ENCODE measurements around the gene SHISA7.

DNA sequence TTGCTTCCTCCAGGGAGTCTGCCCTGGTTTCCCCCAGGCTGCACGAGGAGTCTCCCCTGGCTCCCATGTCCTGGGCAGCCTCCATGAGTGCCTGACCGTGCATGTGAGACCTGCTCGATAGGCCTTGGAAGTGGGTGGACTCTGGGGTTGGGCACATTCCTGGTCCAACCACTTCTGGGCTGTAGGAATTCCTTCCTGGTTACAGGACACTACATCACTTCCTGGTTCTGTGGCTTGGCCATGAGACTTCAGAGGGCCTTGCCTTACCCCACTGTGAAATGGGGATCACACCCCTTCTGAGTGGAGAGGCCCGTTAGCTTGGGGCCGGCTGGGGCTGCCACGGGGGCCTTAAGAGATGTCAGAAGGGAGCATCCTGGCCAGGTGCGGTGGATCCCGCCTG is 29.4 kb upstream of the SHISA7 start:
- TF ChIP-seq CTCF (IDR thresholded peaks at IDR 0.05) (no peak), POLR2AphosphoS5 (IDR thresholded peaks at IDR 0.05; ENCODE audit: insufficient read depth in 1 of 2, low read depth in 1 of 2) (no peak), POLR2A (IDR thresholded peaks at IDR 0.05) (no peak)
